ENCODE data around the gene VAV2.
A peak's percentile ranks its signal among the peaks of the same experiment; 100 is the strongest.
"Not testable (repeated sequence)": the region's sequence is repeated elsewhere in the genome, so short reads cannot be mapped to it uniquely, and the experiment has no call there.

Gene VAV2

DNA sequence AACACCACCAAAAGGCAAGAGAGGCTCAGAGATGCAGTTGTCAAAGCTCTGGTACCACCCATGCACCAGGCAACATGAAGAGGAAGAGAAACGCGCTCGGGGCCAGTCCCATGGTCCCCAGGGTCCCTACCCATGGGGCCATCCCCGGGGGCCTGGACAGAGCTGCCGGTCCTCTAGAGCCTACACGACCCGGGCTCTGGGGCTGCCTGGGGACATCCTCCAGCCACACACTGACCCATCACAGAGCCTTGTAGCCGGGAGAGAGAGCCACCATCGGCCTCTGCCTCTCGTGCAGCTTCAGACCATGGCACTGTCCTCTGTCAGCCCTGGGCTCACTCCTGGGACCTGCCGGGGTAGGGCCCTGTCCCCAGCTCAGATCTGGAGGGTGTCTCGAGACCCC, 23.7 kb downstream of the VAV2 start:
- DNase-seq (ENCODE audit: low read depth), result no peak

DNA sequence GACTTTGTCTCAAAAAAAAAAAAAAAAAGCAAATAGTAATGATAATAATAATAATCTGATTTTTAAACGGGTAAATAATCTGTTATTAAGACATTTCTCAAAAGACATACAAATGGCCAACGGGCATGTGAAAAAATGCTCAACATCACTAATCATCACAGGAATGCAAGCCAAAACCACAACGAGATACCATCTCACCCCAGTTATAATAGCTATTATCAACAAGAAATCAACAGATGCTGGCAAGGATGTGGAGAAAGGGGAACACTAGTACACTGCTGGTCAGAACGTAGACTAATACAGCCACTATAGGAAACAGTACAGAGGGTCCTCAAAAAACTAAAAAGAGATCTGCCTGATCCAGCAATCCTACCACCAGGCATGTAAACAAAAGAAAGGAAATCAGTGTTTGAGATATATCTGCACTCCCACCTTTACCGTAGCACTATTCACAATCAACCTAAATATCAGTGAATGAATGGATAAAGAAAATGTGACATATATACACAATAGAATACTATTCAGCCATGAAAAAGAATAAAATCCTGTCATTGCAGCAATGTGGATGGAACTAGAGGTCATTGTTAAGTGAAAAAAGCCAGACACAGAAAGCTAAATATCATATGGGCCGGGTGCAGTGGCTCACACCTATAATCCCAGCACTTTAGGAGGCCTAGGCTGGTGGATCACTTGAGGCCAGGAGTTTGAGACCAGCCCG, 24.9 kb downstream of the VAV2 start:
- peak; percentile 83 for DNase-seq (ENCODE audit: low read depth)

DNA sequence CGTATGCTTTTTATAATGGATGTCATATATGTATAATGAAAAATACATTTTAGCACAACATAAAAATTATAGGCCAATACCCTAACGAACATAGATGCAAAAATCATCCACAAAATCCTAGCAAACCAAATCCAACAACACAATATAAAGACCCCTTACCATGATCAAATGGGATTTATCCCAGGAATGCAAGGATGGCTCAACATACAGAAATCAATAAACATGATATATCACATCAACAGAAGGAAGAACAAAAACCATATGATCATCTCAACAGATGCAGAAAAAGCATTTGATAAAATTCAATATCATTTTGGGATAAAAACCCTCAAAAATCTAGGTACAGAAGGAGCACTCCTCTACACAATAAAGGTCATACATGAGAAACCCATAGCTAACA, 27.7 kb downstream of the VAV2 start:
- no peak for DNase-seq (ENCODE audit: low read depth)

DNA sequence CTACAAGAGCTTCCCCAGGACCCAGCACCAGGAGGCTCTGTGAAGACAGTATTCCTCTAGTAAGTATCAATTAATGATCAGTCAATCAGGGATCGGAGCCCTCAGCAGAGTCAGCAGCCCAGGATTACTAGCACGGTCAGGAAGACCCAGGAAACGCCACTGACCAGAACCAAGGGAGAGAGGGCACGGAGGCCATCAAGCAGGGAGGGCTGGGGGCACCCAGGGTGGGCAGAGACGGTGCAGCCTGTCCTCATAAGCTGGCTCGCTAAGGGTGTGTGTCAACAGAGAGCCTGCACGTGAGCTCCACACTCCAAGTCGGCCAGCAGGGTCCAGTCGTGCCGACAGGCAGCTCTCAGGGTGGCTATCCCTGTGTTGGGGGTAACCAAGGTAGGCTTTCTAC, 29.0 kb downstream of the VAV2 start:
- DNase-seq (ENCODE audit: low read depth), result no peak

DNA sequence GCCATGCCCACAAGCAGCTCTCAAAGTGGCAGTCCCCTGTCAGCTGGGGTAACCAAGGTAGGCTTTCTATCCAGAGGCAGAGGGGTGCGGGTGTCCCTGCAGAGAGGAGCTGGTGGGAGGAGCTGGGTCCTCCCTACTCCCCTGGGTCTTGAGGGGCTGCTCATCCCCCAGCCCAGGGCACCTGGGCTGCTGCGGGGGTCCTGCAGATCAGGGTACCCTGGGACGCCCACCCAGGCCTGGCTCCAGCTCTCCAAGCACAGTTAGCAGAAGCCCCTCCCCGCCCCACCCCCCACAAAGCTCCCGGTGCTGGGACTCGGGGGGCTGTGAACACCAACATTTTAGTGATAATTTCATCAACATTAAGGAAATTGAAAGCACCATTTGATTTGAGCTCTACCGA, 29.8 kb downstream of the VAV2 start:
- no peak for DNase-seq (ENCODE audit: low read depth)

DNA sequence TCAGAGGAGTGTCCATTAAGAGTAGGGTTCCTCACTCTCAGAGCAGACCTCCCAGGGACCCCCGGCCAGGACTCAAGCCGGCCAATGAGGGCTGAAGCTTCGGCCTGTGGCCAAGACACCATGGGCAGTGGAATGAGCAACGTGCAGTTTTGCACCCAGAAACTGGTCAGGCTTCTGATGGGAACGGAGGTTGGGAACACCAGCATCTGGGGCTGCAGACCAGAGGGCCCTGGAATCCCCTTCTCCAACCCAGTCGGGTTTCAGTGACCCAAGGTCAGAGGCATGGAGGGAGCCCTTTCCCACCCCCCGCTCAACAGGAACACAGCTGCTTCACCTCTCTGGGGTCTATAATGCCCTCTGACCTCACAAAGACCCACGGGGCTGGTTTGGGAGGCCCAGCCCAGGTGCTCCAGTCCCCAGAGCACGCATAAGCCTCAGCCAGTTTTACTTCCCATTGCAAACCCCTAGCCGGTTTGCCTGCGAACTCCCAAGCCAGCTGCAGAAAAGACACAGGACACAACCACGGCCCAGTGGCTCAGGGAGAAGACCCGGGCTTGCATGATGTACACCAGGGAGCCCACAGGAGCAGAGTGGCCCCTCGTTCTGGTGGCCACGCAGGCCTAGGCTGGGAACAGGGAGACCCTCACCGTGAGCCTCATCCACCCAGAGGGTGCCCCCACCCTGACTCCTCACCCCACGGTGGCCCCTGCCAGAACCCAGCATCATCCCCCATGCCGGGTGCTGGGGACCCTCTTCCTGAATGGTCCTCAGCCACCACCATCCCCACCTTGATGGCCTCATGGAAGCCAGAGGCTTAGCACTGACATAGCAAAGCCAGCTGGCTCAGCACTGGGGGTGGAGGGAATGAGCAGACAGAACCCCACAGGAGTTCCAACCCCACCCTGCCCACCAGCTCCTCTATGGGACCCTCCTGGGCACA, 30.6 kb downstream of the VAV2 start:
- no peak for DNase-seq (ENCODE audit: low read depth)

DNA sequence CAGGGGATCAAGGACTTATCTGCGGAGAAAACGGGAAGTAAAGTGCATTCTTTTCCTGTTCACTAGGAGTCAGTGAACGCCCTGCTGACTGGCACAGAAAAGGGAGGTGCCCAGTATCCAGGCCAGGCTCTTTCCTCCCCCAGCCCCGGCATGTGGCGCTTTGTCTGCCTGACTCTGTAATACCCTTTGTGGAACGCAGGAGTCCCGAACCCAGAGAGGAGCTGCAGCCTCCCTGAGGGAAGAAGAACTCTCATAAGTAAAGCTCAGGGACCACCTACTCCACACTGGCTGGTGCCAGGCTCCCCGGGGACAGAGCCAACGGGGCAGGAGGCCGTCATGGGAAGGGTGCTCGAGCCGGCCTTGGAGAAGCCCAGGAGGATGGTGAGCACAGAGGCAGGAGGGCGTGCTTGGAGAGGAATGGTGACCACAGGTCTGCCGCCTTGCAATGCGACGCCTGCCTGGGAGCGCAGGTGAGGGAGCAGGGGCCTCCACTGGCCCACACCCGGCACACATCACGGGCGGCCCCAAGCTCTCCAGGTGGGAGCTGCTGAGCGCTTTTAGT, 31.5 kb downstream of the VAV2 start:
- DNase-seq (ENCODE audit: low read depth), result no peak

DNA sequence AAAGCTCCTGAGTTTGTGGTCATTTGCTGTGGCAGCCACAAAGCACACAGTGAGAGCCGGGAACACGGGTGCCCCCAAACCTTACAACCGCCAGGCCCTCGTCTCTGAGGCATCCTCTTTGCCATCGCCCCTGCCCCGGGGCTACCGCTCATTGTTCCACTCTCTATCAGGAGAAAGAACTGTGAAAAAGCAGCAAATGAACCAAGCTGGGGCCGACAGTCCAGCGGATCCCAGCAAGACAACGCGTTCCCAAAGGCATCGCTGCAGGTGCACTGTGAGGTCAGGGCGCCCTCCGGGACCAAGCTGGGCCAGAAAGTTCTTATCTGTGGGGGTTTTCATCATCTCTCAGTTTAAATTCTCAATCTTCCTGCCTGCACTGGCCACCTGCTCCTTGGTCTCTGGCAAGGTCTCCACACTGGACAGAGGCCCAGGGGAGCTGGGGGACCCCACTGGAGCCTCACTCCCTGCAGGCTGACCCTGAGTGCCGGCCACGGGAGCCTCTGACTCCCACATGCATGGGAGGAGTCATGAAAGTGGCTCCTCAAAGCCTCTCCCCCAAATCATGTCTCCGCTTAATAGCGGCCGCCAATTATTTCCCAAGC, 32.1 kb downstream of the VAV2 start:
- no peak for DNase-seq (ENCODE audit: low read depth)

DNA sequence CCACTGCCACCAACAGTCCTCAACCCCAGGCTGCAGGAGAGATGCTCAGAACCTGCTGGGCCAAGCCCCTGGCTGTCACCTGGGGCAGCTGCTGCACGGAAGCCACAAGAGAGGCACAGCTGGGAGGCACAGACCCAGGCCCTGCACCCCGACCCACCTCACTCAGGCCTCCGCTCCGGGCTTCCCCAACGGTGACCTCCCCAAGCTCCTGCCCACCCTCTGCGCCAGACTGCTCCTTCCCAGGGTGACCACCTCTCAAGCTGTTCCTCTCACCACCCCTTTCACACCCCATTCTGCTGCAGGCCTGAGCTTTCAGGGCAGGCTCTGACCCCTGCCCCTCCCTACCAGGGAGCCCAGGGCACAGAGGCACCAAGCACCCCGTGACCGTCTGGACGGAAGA, 33.0 kb downstream of the VAV2 start:
- no peak for DNase-seq (ENCODE audit: low read depth)

DNA sequence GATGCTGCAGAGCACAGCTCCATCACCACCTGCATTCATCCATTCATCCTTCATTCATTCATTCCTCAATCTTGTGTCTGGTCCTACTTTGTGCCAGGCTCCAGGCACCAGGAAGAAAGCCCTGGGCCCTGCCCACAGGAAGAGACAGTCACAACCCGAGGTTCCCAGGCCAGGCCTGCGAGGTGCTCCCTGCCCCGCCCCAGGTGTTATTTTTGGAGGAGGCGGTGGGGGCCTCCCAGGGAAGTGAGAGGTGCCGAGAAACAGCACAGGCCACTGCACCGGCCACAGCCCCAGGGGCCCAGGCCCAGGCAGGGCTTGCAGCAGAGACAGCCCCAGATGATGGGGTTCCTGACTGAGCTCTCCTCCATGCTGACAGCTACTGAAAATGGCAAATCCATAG, 33.4 kb downstream of the VAV2 start:
- DNase-seq (ENCODE audit: low read depth), result no peak

DNA sequence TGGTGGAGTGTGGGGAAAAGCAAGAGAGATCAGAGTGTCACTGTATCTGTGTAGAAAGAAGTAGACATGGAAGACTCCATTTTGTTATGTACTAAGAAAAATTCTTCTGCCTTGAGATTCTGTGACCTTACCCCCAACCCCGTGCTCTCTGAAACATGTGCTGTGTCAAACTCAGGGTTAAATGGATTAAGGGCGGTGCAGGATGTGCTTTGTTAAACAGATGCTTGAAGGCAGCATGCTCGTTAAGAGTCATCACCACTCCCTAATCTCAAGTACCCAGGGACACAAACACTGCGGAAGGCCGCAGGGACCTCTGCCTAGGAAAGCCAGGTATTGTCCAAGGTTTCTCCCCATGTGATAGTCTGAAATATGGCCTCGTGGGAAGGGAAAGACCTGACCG, 34.4 kb downstream of the VAV2 start:
- not testable (repeated sequence) for DNase-seq (ENCODE audit: low read depth)

DNA sequence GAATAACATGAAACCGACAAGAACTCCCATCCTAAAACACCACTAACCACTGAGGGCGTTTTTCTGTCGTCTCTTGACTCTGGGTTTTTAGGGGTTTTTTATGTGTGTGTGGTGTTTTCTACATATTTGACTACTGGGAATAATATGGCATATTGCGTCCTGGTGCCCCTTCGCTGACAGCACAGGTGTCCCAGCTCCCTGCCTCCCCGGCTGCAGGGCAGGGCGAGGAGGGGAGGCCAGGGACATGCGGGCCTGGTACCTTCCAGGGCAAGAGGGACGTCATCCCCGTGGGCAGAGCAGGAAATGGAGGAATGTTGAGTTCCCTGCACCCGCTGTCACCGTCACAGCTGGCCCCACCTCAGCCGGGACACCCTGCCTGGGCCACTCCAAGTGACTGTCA, 34.8 kb downstream of the VAV2 start:
- DNase-seq (ENCODE audit: low read depth), result no peak

DNA sequence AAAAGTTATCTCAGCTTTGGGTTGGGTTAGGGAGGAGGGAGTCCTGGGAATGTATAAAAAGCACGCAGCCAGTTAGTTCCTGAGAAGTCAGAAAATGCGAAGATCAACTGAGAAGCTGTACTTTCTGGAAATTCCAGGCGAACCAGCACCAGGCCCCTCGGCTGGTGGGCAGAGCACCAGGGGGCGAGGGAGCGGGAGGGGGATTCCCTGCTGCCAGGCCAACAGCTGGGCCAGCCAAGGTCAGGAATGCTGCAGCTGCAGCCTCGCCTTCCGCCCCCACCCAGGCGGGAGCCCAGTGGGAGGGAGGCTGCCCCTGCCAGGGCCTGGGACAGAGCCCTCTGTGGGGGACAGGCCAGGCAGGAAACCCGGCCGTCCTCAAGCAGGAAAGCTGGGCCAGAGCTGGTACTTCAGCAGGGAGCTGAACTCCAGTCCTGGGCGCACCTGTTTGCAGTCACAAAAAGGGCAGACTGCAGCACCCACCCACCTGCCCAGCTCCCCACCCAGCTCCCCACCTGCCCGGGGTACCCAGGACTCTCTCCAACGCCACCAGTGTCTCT, 35.5 kb downstream of the VAV2 start:
- peak; percentile 42 for DNase-seq (ENCODE audit: low read depth)

DNA sequence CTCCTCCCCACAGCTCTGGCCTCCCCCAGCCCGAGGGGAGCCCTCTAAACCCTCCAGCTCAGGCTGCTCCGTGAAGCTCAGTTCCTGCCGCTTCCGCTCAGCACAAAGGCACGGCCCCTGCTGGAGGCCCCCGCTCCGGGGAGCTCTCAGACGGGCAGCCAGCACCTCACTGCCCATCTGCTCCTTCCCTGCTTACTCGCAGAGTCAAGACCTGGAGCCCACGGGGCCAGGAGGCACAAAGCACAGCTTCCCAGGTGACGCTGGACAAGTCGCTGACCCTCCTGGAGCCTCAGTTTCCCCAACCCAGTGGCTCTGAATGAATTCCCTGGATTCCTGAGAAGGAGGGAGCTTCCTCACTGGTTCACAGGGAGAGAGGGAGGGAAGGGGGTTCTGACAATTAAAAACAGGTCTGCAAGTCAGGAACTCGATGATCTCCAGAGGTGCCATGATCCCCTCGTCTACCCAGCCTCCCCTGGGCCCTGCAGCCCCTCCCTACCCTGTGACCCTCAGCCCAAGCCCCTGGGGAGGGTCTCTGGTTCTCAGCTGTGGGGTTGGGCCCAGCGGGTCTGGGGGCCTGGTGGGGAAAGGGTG, 36.2 kb downstream of the VAV2 start:
- peak; percentile 11 for DNase-seq (ENCODE audit: low read depth)

DNA sequence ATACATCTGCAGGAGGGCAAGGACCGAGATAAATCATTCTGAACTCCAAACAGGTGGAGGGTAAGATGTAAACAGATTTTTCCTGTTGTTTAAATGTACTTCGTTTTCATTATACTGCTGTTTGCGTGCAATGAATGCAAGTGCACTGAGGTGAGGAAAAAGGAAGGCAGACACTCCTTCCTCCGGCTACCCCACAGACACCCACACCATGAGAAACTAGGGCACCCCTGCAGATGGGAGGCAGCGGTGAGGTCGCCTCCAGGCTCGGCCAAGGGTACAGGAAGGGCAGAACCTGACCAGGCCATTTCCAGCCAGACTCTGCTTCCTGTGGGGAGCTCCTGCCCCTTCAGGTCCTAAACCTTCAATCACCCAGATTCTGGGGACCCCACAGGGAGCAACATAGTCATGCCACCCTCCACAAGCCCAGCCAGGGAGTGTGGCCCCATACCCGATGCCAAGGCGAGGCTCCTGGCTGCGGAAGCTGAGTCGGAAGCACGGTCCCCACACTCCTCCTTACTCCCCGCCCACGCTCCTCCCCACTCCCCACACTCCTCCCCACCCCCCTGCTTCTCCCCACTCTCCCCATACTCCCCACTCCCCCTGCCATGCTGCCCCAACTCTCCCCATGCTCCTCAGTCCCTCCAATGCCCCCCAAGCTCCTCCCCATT, 37.1 kb downstream of the VAV2 start:
- DNase-seq (ENCODE audit: low read depth), result no peak

DNA sequence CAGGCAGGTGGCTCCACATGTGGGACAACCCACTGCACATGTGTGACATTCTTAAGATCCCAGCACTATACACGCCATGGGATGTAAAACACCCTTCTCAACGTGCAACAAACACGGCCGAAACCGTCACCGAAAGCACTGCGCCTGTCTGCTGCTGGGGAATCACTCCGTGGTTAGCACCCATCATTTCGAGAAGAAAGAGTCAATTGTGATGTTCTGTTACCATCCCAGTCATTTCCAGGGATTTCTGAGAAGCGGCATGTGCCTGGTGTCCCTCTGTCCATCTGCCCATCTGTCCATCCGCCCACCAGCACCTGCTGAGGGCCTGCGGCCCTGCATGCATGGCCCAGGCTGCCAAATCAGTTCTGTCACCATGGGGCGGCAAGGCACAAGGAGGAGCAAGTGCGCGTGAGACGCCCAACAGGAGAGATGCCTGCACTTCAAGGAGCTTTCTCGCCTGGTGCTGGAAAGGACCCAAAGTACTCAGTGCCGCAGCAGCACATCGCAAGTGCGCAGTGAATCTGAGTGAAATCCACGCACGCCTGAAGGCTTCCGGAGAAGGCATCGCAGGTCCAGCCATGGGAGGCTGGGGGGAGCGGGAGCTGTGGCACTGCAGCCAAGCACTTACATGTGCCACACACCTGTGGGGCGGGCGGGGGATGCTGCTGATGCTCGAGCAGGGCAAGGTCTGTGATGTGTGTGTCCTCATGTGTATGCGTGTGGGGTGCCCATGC, 38.0 kb downstream of the VAV2 start:
- DNase-seq (ENCODE audit: low read depth), result no peak

DNA sequence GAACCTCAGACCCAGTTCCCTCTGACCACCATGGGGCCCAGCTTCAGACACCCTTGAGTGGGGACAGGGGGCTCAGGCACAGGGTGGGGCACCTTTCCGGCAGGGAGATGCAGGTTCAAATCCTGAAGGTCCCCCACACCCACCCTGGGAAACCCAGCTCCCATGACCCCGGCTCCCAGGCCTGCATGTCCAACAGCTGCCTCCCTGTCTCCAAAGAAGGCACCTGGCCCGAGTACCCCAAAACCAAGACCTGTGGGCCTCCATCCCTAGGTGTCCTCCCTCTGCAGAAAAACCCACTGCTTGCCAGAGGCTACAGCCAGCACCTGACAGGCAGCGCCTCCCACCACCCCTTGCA, 38.5 kb downstream of the VAV2 start:
- DNase-seq (ENCODE audit: low read depth), result no peak

DNA sequence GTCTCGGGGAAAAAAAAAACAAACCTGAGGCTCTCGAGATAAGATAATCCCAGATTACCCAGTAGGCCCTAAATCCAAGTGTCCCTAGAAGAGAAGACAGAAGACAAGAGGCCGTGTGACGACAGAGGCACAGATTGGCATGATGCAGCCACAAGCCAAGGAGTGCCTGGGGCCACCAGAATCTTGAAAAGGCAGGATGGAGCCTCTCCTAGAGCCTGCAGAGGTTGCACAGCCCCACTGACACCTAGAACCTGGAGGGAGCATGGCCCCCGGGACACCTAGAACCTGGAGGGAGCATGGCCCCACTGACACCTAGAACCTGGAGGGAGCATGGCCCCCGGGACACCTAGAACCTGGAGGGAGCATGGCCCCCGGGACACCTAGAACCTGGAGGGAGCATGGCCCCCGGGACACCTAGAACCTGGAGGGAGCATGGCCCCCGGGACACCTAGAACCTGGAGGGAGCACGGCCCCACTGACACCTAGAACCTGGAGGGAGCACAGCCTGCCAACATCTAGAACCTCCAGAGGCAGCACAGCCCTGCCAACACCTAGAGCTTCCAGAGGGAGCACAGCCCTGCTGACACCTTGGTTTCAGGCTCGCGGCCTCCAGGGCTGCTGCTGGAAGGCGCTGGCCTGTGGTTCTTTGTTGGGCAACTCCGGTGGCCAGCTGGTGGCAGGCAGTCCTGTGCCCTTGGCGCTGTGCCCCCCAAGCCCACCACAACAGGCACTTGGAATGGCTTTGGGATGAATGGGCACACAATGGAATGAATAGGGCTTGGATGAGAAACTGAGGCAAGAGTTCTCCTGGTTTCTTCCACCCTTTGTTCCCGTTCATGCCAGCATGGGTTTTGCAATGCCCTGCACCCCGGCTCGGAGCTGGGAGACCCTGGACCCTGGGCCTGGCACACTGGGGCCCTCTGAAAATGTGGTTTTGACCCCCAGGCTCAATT, 39.2 kb downstream of the VAV2 start:
- no peak for DNase-seq (ENCODE audit: low read depth)

DNA sequence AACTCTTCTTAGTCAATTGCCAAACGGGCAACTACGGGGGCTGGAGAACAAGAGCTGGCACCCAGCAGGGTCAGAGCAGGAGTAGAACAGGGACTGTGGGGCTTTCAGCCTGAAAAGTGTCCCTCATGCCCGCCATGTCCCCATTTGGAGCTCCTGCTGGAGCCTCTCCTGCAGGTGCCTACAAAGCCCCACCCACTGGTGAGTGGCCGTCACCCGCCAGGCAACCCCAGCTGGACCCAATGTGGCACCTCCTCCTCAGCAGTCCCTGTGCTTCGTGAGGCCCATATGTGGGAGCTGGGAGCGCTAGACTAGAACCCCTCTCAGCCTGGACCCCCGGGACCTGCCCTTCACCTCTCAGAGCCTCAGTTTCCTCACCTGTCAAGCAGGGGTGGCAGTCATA, 40.9 kb downstream of the VAV2 start:
- DNase-seq (ENCODE audit: low read depth), result no peak

Measured in EH (cell line).